Breast epithelium (tissue), 4 donors: ENCODE measurements around the gene NOL4L. TPM values are rescaled to one million over a fixed set of nuclear protein-coding genes. Genes with fewer than 3 reads are reported as not detected.

Experiments used
- DNase-seq, 2 donors: peaks; one replicate each; pipeline ENCODE4 v3.0.0-alpha.2; 2019; ENCODE audit warnings: low spot score in 2 of 2
- H3K27ac ChIP-seq, 2 donors: fragments of 200-600 bp; sonication (generic) in 1 of 2; one replicate each; pipeline ENCODE4 v1.5.1; 2016 to 2019; ENCODE audit warnings: mild to moderate bottlenecking in 1 of 2
- H3K27me3 ChIP-seq, 2 donors: fragments of 200-600 bp; sonication (generic) in 1 of 2; one replicate each; pipeline versions ENCODE4 v1.5.1 to v1.6.0; 2017 to 2019; ENCODE audit warnings: control low read depth in 1 of 2, mild to moderate bottlenecking in 1 of 2
- H3K36me3 ChIP-seq: fragments of 200-600 bp; one replicate; pipeline ENCODE4 v1.5.1; 2019
- H3K4me1 ChIP-seq, 2 donors: fragments of 200-600 bp; sonication (generic); one replicate each; pipeline ENCODE4 v1.5.1; 2016 to 2019; ENCODE audit warnings: control low read depth in 1 of 2
- H3K4me3 ChIP-seq, 3 donors: fragments of 200-600 bp; sonication (generic); 1 replicate in 2 of 3; 2 replicates in 1 of 3; pipeline ENCODE4 v1.5.1; 2016 to 2019; ENCODE audit warnings: mild to moderate bottlenecking in 3 of 3, moderate library complexity in 2 of 3
- H3K9me3 ChIP-seq, 2 donors: fragments of 200-600 bp; sonication (generic) in 1 of 2; one replicate each; pipeline ENCODE4 v1.5.1; 2016 to 2019; ENCODE audit warnings: control low read depth in 1 of 2
- CTCF ChIP-seq, 3 donors: fragments of 450-650 bp; IDR thresholded peaks; one replicate each; pipeline ENCODE4 v1.5.1; 2016 to 2017; ENCODE audit warnings: antibody characterized with exemption in 3 of 3, mild to moderate bottlenecking in 3 of 3, moderate library complexity in 3 of 3
- POLR2A ChIP-seq: fragments of 450-650 bp; IDR thresholded peaks from one replicate; pipeline ENCODE4 v1.6.1; 2016; ENCODE audit warnings: antibody characterized with exemption, mild to moderate bottlenecking, moderate library complexity
- POLR2AphosphoS5 ChIP-seq, 3 donors: sonication (generic); formaldehyde crosslinking; IDR thresholded peaks; one replicate each; pipeline ENCODE4 v1.6.1; 2017; ENCODE audit warnings: antibody characterized with exemption in 3 of 3
- intact Hi-C: fragments of 100-400 bp; cut with DNase I; formaldehyde crosslinking; loops from one replicate; pipeline ENCODE4 v1.15.1; 2023; ENCODE audit warnings: low total_unique reads
- total RNA-seq, 3 donors: library from RNA; depleted of rRNA; stranded (reverse); fragments of >200 nt; gene quantifications; one replicate each; pipeline ENCODE4 v1.1.0, GENCODE V29; 2016

NOL4L gene
- total RNA-seq, 3 donors from 2014 or later, result 3.7 to 18.4 (median 15.8) TPM

GRCh38 chr20:32612351-32613191 is 27.4 kb upstream of the NOL4L start:
- Histone ChIP-seq H3K36me3 (no peaks in the 10 kb centered on the region), H3K9me3 (no peaks in the 10 kb centered on the region), H3K4me3 (no peak overlapping the region), H3K27ac (no peak overlapping the region), H3K4me1 (no peaks in the 10 kb centered on the region), H3K27me3 (no peaks in the 10 kb centered on the region)
- intact Hi-C loops, result loop anchor here (1.0 kb wide), 1 partner anchor 40 kb away; no protein-coding TSS in a partner anchor
- no peak for DNase-seq
- TF ChIP-seq POLR2A (no peak), CTCF (IDR thresholded peaks at IDR 0.05) (no peak), POLR2AphosphoS5 (IDR thresholded peaks at IDR 0.05) (no peak)

GRCh38 chr20:32611868-32612267 is 26.7 kb upstream of the NOL4L start:
- intact Hi-C loops, result loop anchor here (1.0 kb wide), 1 partner anchor 40 kb away; no protein-coding TSS in a partner anchor
- DNase-seq, result no peak
- TF ChIP-seq CTCF (IDR thresholded peaks at IDR 0.05), result no peak
- no peak for TF ChIP-seq POLR2AphosphoS5 (IDR thresholded peaks at IDR 0.05)
- no peak for TF ChIP-seq POLR2A
- Histone ChIP-seq H3K36me3 (no peaks in the 10 kb centered on the region), H3K9me3 (no peaks in the 10 kb centered on the region), H3K4me1 (no peaks in the 10 kb centered on the region), H3K27me3 (peaks cover 0 to 3% of the 10 kb centered on the region in 2 donors), H3K4me3 (no peak overlapping the region), H3K27ac (no peak overlapping the region)

GRCh38 chr20:32611286-32611685 is 26.2 kb upstream of the NOL4L start:
- no peaks in the 10 kb centered on the region for H3K36me3 ChIP-seq
- H3K4me1 ChIP-seq, result no peaks in the 10 kb centered on the region
- intact Hi-C loops, result no loop called here
- no peaks in the 10 kb centered on the region for H3K9me3 ChIP-seq
- no peak for TF ChIP-seq CTCF (IDR thresholded peaks at IDR 0.05)
- TF ChIP-seq POLR2A, result no peak
- no peak for TF ChIP-seq POLR2AphosphoS5 (IDR thresholded peaks at IDR 0.05)
- H3K4me3 ChIP-seq, result no peak overlapping the region
- peaks cover 0 to 5% of the 10 kb centered on the region in 2 donors for H3K27me3 ChIP-seq
- no peak for DNase-seq
- H3K27ac ChIP-seq, result no peak overlapping the region

- Histone ChIP-seq H3K36me3 (no peaks in the 10 kb centered on the region), H3K4me1 (no peaks in the 10 kb centered on the region), H3K4me3 (no peak overlapping the region), H3K9me3 (no peaks in the 10 kb centered on the region), H3K27ac (no peak overlapping the region), H3K27me3 (peaks cover 0 to 5% of the 10 kb centered on the region in 2 donors)
- intact Hi-C loops, result no loop called here
- no peak for DNase-seq
- no peak for TF ChIP-seq POLR2A
- TF ChIP-seq POLR2AphosphoS5 (IDR thresholded peaks at IDR 0.05), result no peak
- TF ChIP-seq CTCF (IDR thresholded peaks at IDR 0.05), result no peak
Measured at GRCh38 chr20:32610472-32611218, 25.5 kb upstream of the NOL4L start.

- H3K4me1 ChIP-seq, result no peaks in the 10 kb centered on the region
- DNase-seq, result no peak
Measured at GRCh38 chr20:32609993-32610392, 24.9 kb upstream of the NOL4L start.

More at GRCh38 chr20:32609993-32610392, 24.9 kb upstream of the NOL4L start:
- H3K27ac ChIP-seq, result no peak overlapping the region
- H3K36me3 ChIP-seq, result no peaks in the 10 kb centered on the region
- H3K27me3 ChIP-seq, result peaks cover 0 to 5% of the 10 kb centered on the region in 2 donors
- TF ChIP-seq POLR2A (no peak), POLR2AphosphoS5 (IDR thresholded peaks at IDR 0.05) (no peak), CTCF (IDR thresholded peaks at IDR 0.05) (no peak)
- no peak overlapping the region for H3K4me3 ChIP-seq
- intact Hi-C loops, result no loop called here
- H3K9me3 ChIP-seq, result no peaks in the 10 kb centered on the region
